SH-SY5Y (cell line): ENCODE results near the gene INAVA.

ENCODE experiments used
- GATA2 ChIP-seq: IDR thresholded peaks from 2 replicates; pipeline ENCODE4 v1.6.1; 2011; ENCODE audit warnings: mild to moderate bottlenecking, low read depth, low read length
- GATA3 ChIP-seq: IDR thresholded peaks from 2 replicates; pipeline ENCODE4 v1.6.1; 2011; ENCODE audit warnings: low read depth, mild to moderate bottlenecking, low read length, moderate library complexity

- TF ChIP-seq GATA2 (no peak), GATA3 (no peak)
Measured at GRCh38 chr1:200921571-200922110, 26.9 kb downstream of the INAVA start.
